GM23248 (cell line): ENCODE results near the gene RET. TPM values are rescaled to one million over a fixed set of nuclear protein-coding genes. Genes with fewer than 3 reads are reported as not detected.

ENCODE experiments used
- DNase-seq: peaks from one replicate; pipeline ENCODE4 v3.0.0-alpha.2; 2015
- H2AFZ ChIP-seq: fragments of 200-600 bp; sonication (generic); 2 replicates; pipeline ENCODE4 v1.6.1; 2016; ENCODE audit warnings: antibody characterized with exemption
- H3F3A ChIP-seq: fragments of 200-600 bp; sonication (generic); 2 replicates; pipeline ENCODE4 v1.6.1; 2016; ENCODE audit warnings: mild to moderate bottlenecking, antibody characterized with exemption, mixed run types; ENCODE audit not compliant: insufficient read depth
- H3K27ac ChIP-seq: fragments of 200-600 bp; sonication (generic); 2 replicates; pipeline ENCODE4 v1.5.1; 2016; ENCODE audit warnings: mild to moderate bottlenecking
- H3K27me3 ChIP-seq: fragments of 200-600 bp; sonication (generic); replicated peaks from 2 replicates; pipeline ENCODE4 v1.6.1; 2016; ENCODE audit warnings: mild to moderate bottlenecking; ENCODE audit not compliant: insufficient read depth
- H3K36me3 ChIP-seq: fragments of 200-600 bp; sonication (generic); 2 replicates; pipeline ENCODE4 v1.6.1; 2016; ENCODE audit warnings: low read depth, mild to moderate bottlenecking
- H3K4me1 ChIP-seq: fragments of 200-600 bp; sonication (generic); 2 replicates; pipeline ENCODE4 v1.6.1; 2016; ENCODE audit warnings: mild to moderate bottlenecking; ENCODE audit not compliant: insufficient read depth
- H3K4me2 ChIP-seq: fragments of 200-600 bp; sonication (generic); one replicate; pipeline ENCODE4 v1.6.1; 2016; ENCODE audit warnings: mild to moderate bottlenecking; ENCODE audit not compliant: unreplicated experiment
- H3K4me3 ChIP-seq: fragments of 200-600 bp; sonication (generic); 2 replicates; pipeline ENCODE4 v1.5.1; 2016; ENCODE audit warnings: mild to moderate bottlenecking
- H3K79me2 ChIP-seq: fragments of 200-600 bp; sonication (generic); 2 replicates; pipeline ENCODE4 v1.6.1; 2016; ENCODE audit warnings: mild to moderate bottlenecking; ENCODE audit not compliant: insufficient read depth
- H3K9ac ChIP-seq: fragments of 200-600 bp; sonication (generic); 2 replicates; pipeline ENCODE4 v1.6.1; 2016; ENCODE audit warnings: mild to moderate bottlenecking
- H3K9me2 ChIP-seq: fragments of 200-600 bp; sonication (generic); 2 replicates; pipeline ENCODE4 v1.6.1; 2016; ENCODE audit warnings: mixed run types, mild to moderate bottlenecking, moderate library complexity; ENCODE audit not compliant: insufficient read depth
- H3K9me3 ChIP-seq: fragments of 200-600 bp; sonication (generic); one replicate; pipeline ENCODE4 v1.6.1; 2017; ENCODE audit warnings: low read depth
- H4K20me1 ChIP-seq: fragments of 200-600 bp; sonication (generic); 2 replicates; pipeline ENCODE4 v1.6.0; 2016; ENCODE audit not compliant: insufficient read depth
- EZH2 ChIP-seq: fragments of 200-600 bp; sonication (generic); IDR thresholded peaks from 2 replicates; pipeline ENCODE4 v1.6.1; 2018; ENCODE audit warnings: antibody characterized with exemption, mild to moderate bottlenecking; ENCODE audit not compliant: insufficient read depth, poor library complexity, severe bottlenecking
- EZH2phosphoT487 ChIP-seq: fragments of 200-600 bp; sonication (generic); IDR thresholded peaks from 2 replicates; pipeline ENCODE4 v1.6.1; 2018; ENCODE audit warnings: antibody characterized with exemption, moderate library complexity, mild to moderate bottlenecking, low read depth; ENCODE audit not compliant: insufficient read depth
- WGBS, 2 experiments: methylation state at CpG; one replicate each; pipeline ENCODE4 v1.1.6; 2015 to 2017; ENCODE audit warnings: low lambda C conversion rate in 2 of 2, low coverage in 1 of 2; ENCODE audit errors: missing lambda C conversion rate in 2 of 2; 5-methylcytosine and 5-hydroxymethylcytosine counted together
- in situ Hi-C: fragments of 300-500 bp; cut with MboI; formaldehyde crosslinking; loops from 2 replicates; pipeline ENCODE4 v1.15.0; 2020
- polyA plus RNA-seq: library from polyadenylated mRNA; unstranded; fragments of >200 nt; fragmentation: Nextera tagmentation; extraction: Ambion mirVana; gene quantifications from 2 replicates; pipeline ENCODE4 v1.2.1, GENCODE V29; 2016
- total RNA-seq: library from RNA; depleted of rRNA; stranded (reverse); fragments of >200 nt; shearing (Covaris generic); gene quantifications from 2 replicates; pipeline ENCODE4 v1.2.3, GENCODE V29; 2014

RET gene
- total and polyA plus RNA-seq, 2 experiments from 2014 or later, result not detected

GRCh38 chr10:43123361-43124093, 46.7 kb downstream of the RET start:
- Histone ChIP-seq H3K79me2 (no peaks in the 10 kb centered on the region), H3K4me2 (no peak overlapping the region), H3K4me3 (no peak overlapping the region), H3K27ac (no peak overlapping the region), H4K20me1 (no peaks in the 10 kb centered on the region), H3K36me3 (no peaks in the 10 kb centered on the region), H2AFZ (no peak overlapping the region), H3K27me3 (no peaks in the 10 kb centered on the region; the same call in 1 of the 2 replicates), H3K4me1 (0 out of 2 replicates have a peak, but pooled peaks cover 1% of the 10 kb centered on the region), H3K9me2 (no peaks in the 10 kb centered on the region), H3K9me3 (no peaks in the 10 kb centered on the region), H3F3A (no peaks in the 10 kb centered on the region), H3K9ac (no peak overlapping the region)
- 76% methylated on average over 8 to 9 of the region's 9 CpGs for WGBS, 2 experiments
- TF ChIP-seq EZH2 (no peak), EZH2phosphoT487 (no peak)
- no peak for DNase-seq
- in situ Hi-C loops, result no loop called here

- Histone ChIP-seq H3K9ac (no peak overlapping the region), H3K4me2 (no peak overlapping the region), H3K27ac (no peak overlapping the region), H3K36me3 (no peaks in the 10 kb centered on the region), H3K9me2 (no peaks in the 10 kb centered on the region), H3K9me3 (no peaks in the 10 kb centered on the region), H3K27me3 (no peaks in the 10 kb centered on the region; the same call in 1 of the 2 replicates), H4K20me1 (no peaks in the 10 kb centered on the region), H2AFZ (no peak overlapping the region), H3K4me1 (peaks cover 7% of the 10 kb centered on the region), H3K4me3 (no peak overlapping the region), H3K79me2 (no peaks in the 10 kb centered on the region), H3F3A (no peaks in the 10 kb centered on the region)
- in situ Hi-C loops, result no loop called here
- 75 to 81% methylated on average over 6 of the region's 6 CpGs for WGBS, 2 experiments
- TF ChIP-seq EZH2, result no peak
- no peak for TF ChIP-seq EZH2phosphoT487
- DNase-seq, result no peak
Observed at GRCh38 chr10:43124094-43124521, 47.2 kb downstream of the RET start.

GRCh38 chr10:43124574-43125273, 47.9 kb downstream of the RET start:
- no peaks in the 10 kb centered on the region for H3K9me2 ChIP-seq
- no peak overlapping the region for H3K4me3 ChIP-seq
- no peak for TF ChIP-seq EZH2phosphoT487
- no peak for TF ChIP-seq EZH2
- no peak overlapping the region for H3K27ac ChIP-seq
- H3K4me2 ChIP-seq, result no peak overlapping the region
- H3K27me3 ChIP-seq, result no peaks in the 10 kb centered on the region; the same call in 1 of the 2 replicates
- no peaks in the 10 kb centered on the region for H3K36me3 ChIP-seq
- no peaks in the 10 kb centered on the region for H4K20me1 ChIP-seq
- H3F3A ChIP-seq, result peaks cover 2% of the 10 kb centered on the region
- H3K9me3 ChIP-seq, result no peaks in the 10 kb centered on the region
- H2AFZ ChIP-seq, result no peak overlapping the region
- 82 to 88% methylated on average over 9 of the region's 9 CpGs for WGBS, 2 experiments
- H3K79me2 ChIP-seq, result no peaks in the 10 kb centered on the region
- H3K9ac ChIP-seq, result no peak overlapping the region
- no peak for DNase-seq
- in situ Hi-C loops, result no loop called here
- peaks cover 12% of the 10 kb centered on the region for H3K4me1 ChIP-seq

GRCh38 chr10:43125274-43125845, 48.5 kb downstream of the RET start:
- Histone ChIP-seq H3F3A (peaks cover 9% of the 10 kb centered on the region), H4K20me1 (no peaks in the 10 kb centered on the region), H2AFZ (no peak overlapping the region), H3K4me3 (no peak overlapping the region), H3K9me2 (no peaks in the 10 kb centered on the region), H3K9ac (no peak overlapping the region), H3K4me1 (peaks cover 16% of the 10 kb centered on the region), H3K27ac (no peak overlapping the region), H3K27me3 (no peaks in the 10 kb centered on the region; the same call in 1 of the 2 replicates), H3K79me2 (no peaks in the 10 kb centered on the region), H3K4me2 (no peak overlapping the region), H3K9me3 (no peaks in the 10 kb centered on the region), H3K36me3 (no peaks in the 10 kb centered on the region)
- TF ChIP-seq EZH2 (no peak), EZH2phosphoT487 (no peak)
- WGBS, 2 experiments, result 84% methylated on average over 8 of the region's 8 CpGs
- in situ Hi-C loops, result no loop called here
- no peak for DNase-seq
